KMS-11 (cell line): ENCODE measurements around the gene DDX60.

Experiments
- H2AFZ ChIP-seq: fragments of 200-600 bp; sonication (generic); 2 replicates; pipeline ENCODE4 v1.6.1; 2016; ENCODE audit warnings: antibody characterized with exemption, mixed run types, low read depth
- H3K27ac ChIP-seq: fragments of 200-600 bp; sonication (generic); 2 replicates; pipeline ENCODE4 v1.6.1; 2016; ENCODE audit warnings: mild to moderate bottlenecking, mixed run types
- H3K27me3 ChIP-seq: fragments of 200-600 bp; sonication (generic); 2 replicates; pipeline ENCODE4 v1.6.1; 2017; ENCODE audit warnings: mild to moderate bottlenecking, low read depth, mixed run types, moderate library complexity; ENCODE audit not compliant: insufficient read depth
- H3K36me3 ChIP-seq: fragments of 200-600 bp; sonication (generic); 2 replicates; pipeline ENCODE4 v1.6.1; 2017; ENCODE audit warnings: mild to moderate bottlenecking, mixed run types; ENCODE audit not compliant: insufficient read depth
- H3K4me1 ChIP-seq: fragments of 200-600 bp; sonication (generic); 2 replicates; pipeline ENCODE4 v1.6.1; 2016; ENCODE audit warnings: mild to moderate bottlenecking, low read depth, mixed run types; ENCODE audit not compliant: poor library complexity, severe bottlenecking
- H3K4me2 ChIP-seq: fragments of 200-600 bp; sonication (generic); 2 replicates; pipeline ENCODE4 v1.7.0; 2016; ENCODE audit warnings: mild to moderate bottlenecking, mixed run types
- H3K4me3 ChIP-seq: fragments of 200-600 bp; sonication (generic); IDR thresholded peaks from 2 replicates; pipeline ENCODE4 v1.6.1; 2017; ENCODE audit warnings: low read depth, low read length, mixed read lengths; ENCODE audit not compliant: insufficient read depth
- H3K79me2 ChIP-seq: fragments of 200-600 bp; sonication (generic); 2 replicates; pipeline ENCODE4 v1.6.1; 2016; ENCODE audit warnings: low read depth, mixed run types; ENCODE audit not compliant: insufficient read depth
- H3K9ac ChIP-seq: fragments of 200-600 bp; sonication (generic); 2 replicates; pipeline ENCODE4 v1.6.1; 2016; ENCODE audit warnings: mild to moderate bottlenecking, mixed run types
- H4K20me1 ChIP-seq: fragments of 200-600 bp; sonication (generic); 2 replicates; pipeline ENCODE4 v1.6.1; 2016; ENCODE audit warnings: mild to moderate bottlenecking, mixed run types; ENCODE audit not compliant: insufficient read depth
- CTCF ChIP-seq: fragments of 200-600 bp; sonication (generic); conservative IDR thresholded peaks from 2 replicates; pipeline ENCODE4 v1.6.1; 2017; ENCODE audit warnings: low read depth, mild to moderate bottlenecking, antibody characterized with exemption, low read length, moderate library complexity, mixed read lengths

DDX60 gene

GRCh38 chr4:168360271-168360670, 41.7 kb upstream of the DDX60 start:
- Histone ChIP-seq H3K4me2 (no peak overlapping the region), H3K4me3 (no peak overlapping the region), H2AFZ (no peak overlapping the region), H3K9ac (no peak overlapping the region), H3K27me3 (no peaks in the 10 kb centered on the region), H4K20me1 (no peaks in the 10 kb centered on the region), H3K27ac (no peak overlapping the region), H3K4me1 (no peaks in the 10 kb centered on the region), H3K79me2 (no peaks in the 10 kb centered on the region), H3K36me3 (no peaks in the 10 kb centered on the region)
- TF ChIP-seq CTCF: no peak

- Histone ChIP-seq H4K20me1 (no peaks in the 10 kb centered on the region), H3K4me2 (no peak overlapping the region), H3K4me1 (no peaks in the 10 kb centered on the region), H2AFZ (no peak overlapping the region), H3K27me3 (no peaks in the 10 kb centered on the region), H3K9ac (no peak overlapping the region), H3K36me3 (no peaks in the 10 kb centered on the region), H3K79me2 (no peaks in the 10 kb centered on the region), H3K4me3 (no peak overlapping the region), H3K27ac (no peak overlapping the region)
- no peak for TF ChIP-seq CTCF
Measured at GRCh38 chr4:168357941-168358340, 39.4 kb upstream of the DDX60 start.

- no peak for TF ChIP-seq CTCF
- no peak overlapping the region for H3K4me3 ChIP-seq
- no peak overlapping the region for H3K27ac ChIP-seq
- H3K79me2 ChIP-seq: no peaks in the 10 kb centered on the region
- no peaks in the 10 kb centered on the region for H3K36me3 ChIP-seq
- H3K27me3 ChIP-seq: no peaks in the 10 kb centered on the region
- H3K4me1 ChIP-seq: no peaks in the 10 kb centered on the region
- no peak overlapping the region for H2AFZ ChIP-seq
- H4K20me1 ChIP-seq: no peaks in the 10 kb centered on the region
- H3K4me2 ChIP-seq: no peak overlapping the region
- H3K9ac ChIP-seq: no peak overlapping the region
Measured at GRCh38 chr4:168353746-168354145, 35.2 kb upstream of the DDX60 start.

GRCh38 chr4:168337550-168337940, 19.0 kb upstream of the DDX60 start:
- no peaks in the 10 kb centered on the region for H4K20me1 ChIP-seq

More at GRCh38 chr4:168337550-168337940, 19.0 kb upstream of the DDX60 start:
- no peak overlapping the region for H3K4me3 ChIP-seq
- no peak overlapping the region for H3K27ac ChIP-seq
- no peak overlapping the region for H2AFZ ChIP-seq
- H3K4me2 ChIP-seq: no peak overlapping the region
- H3K79me2 ChIP-seq: no peaks in the 10 kb centered on the region
- no peaks in the 10 kb centered on the region for H3K36me3 ChIP-seq
- TF ChIP-seq CTCF: no peak
- no peaks in the 10 kb centered on the region for H3K4me1 ChIP-seq
- no peaks in the 10 kb centered on the region for H3K27me3 ChIP-seq
- no peak overlapping the region for H3K9ac ChIP-seq
